Measurements from ENCODE around the gene SPINK5. TPM values are rescaled to one million over a fixed set of nuclear protein-coding genes. Genes with fewer than 3 reads are reported as not detected.

Gene SPINK5
- polyA plus RNA-seq, 1 donor from 2014 or later = 1.8 TPM

DNA sequence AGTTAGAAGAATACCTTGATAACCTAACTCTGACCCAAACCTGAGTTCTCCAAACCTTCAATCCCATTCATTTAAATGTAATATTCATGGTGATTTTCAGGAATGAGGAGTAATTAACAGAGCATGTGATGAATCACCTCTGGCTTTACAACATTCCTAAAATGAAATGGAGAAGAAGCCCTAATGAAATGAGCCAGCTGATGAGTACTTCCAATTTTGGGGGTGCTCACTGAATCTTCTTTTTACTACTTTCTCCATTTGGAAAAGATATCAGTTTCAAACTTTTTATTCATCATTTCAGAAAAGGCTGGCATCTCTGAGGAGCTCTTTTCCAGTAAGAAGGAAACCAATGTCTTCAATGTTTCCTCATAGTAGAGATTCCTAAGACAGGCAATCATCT is 2.9 kb upstream of the SPINK5 start:
- Histone ChIP-seq H3K9me3 (ENCODE audit: low read length) (no peaks in the 10 kb centered on the region), H2AFZ (ENCODE audit: low read depth, low read length) (no peak overlapping the region), H3K79me2 (replicated peaks; ENCODE audit: insufficient read depth, low read length) (no peaks in the 10 kb centered on the region), H3K27ac (ENCODE audit: low read length) (no peak overlapping the region), H3K36me3 (ENCODE audit: insufficient read depth, low read length) (no peaks in the 10 kb centered on the region), H3K27me3 (ENCODE audit: insufficient read depth, low read depth, low read length) (no peaks in the 10 kb centered on the region), H4K20me1 (ENCODE audit: insufficient read depth) (no peaks in the 10 kb centered on the region), H3F3A (ENCODE audit: insufficient read depth, low read length, poor library complexity, severe bottlenecking) (no peaks in the 10 kb centered on the region), H3K9ac (ENCODE audit: low read length) (no peak overlapping the region), H3K4me2 (ENCODE audit: low read length) (no peak overlapping the region), H3K4me3 (ENCODE audit: low read length) (no peak overlapping the region), H3K9me2 (ENCODE audit: insufficient read depth, low read length) (no peaks in the 10 kb centered on the region)
- TF ChIP-seq EP300 (conservative IDR thresholded peaks at IDR 0.05; ENCODE audit: poor library complexity, severe bottlenecking) = no peak
- TF ChIP-seq RAD21 (conservative IDR thresholded peaks at IDR 0.05) = no peak
- TF ChIP-seq, protein P1, sequence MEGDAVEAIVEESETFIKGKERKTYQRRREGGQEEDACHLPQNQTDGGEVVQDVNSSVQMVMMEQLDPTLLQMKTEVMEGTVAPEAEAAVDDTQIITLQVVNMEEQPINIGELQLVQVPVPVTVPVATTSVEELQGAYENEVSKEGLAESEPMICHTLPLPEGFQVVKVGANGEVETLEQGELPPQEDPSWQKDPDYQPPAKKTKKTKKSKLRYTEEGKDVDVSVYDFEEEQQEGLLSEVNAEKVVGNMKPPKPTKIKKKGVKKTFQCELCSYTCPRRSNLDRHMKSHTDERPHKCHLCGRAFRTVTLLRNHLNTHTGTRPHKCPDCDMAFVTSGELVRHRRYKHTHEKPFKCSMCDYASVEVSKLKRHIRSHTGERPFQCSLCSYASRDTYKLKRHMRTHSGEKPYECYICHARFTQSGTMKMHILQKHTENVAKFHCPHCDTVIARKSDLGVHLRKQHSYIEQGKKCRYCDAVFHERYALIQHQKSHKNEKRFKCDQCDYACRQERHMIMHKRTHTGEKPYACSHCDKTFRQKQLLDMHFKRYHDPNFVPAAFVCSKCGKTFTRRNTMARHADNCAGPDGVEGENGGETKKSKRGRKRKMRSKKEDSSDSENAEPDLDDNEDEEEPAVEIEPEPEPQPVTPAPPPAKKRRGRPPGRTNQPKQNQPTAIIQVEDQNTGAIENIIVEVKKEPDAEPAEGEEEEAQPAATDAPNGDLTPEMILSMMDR (IDR thresholded peaks at IDR 0.05; ENCODE audit: poor library complexity, severe bottlenecking) = no peak
- TF ChIP-seq EZH2 (IDR thresholded peaks at IDR 0.05; ENCODE audit: borderline replicate concordance, insufficient read depth, low read length, poor library complexity, severe bottlenecking) = no peak

DNA sequence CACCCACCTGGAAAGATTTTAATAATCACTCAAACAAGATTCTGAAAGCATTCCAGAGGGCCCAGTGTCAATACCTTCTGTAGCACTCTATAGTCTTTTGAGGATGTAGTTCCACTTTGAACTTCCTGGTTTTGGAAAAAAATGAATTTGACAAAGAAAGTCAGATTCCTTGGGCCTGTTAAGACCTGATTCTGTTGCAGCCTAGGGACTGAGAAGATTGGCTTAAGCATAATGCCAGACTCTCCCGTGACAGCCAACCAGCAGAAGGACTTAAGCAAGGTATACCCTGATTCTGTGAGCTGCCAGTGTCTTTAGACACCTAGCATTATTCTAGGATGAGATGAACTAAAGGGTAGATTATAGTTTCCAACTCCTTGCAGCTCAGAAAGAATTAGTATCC is 6.8 kb downstream of the SPINK5 start:
- Histone ChIP-seq H3F3A (ENCODE audit: insufficient read depth, low read length, poor library complexity, severe bottlenecking) (no peaks in the 10 kb centered on the region), H4K20me1 (ENCODE audit: insufficient read depth) (no peaks in the 10 kb centered on the region), H3K4me2 (ENCODE audit: low read length) (no peak overlapping the region), H3K9me2 (ENCODE audit: insufficient read depth, low read length) (no peaks in the 10 kb centered on the region), H3K27ac (ENCODE audit: low read length) (no peak overlapping the region), H3K79me2 (replicated peaks; ENCODE audit: insufficient read depth, low read length) (no peaks in the 10 kb centered on the region), H2AFZ (ENCODE audit: low read depth, low read length) (no peak overlapping the region), H3K36me3 (ENCODE audit: insufficient read depth, low read length) (no peaks in the 10 kb centered on the region), H3K4me3 (ENCODE audit: low read length) (no peak overlapping the region), H3K9me3 (ENCODE audit: low read length) (no peaks in the 10 kb centered on the region), H3K9ac (ENCODE audit: low read length) (no peak overlapping the region), H3K27me3 (ENCODE audit: insufficient read depth, low read depth, low read length) (no peaks in the 10 kb centered on the region)
- TF ChIP-seq SMC3 (conservative IDR thresholded peaks at IDR 0.05; ENCODE audit: poor library complexity) (no peak), EP300 (conservative IDR thresholded peaks at IDR 0.05; ENCODE audit: poor library complexity, severe bottlenecking) (no peak), POLR2AphosphoS5 (IDR thresholded peaks at IDR 0.05) (no peak), MXI1 (conservative IDR thresholded peaks at IDR 0.05; ENCODE audit: poor library complexity, severe bottlenecking) (no peak), RAD21 (conservative IDR thresholded peaks at IDR 0.05) (no peak), TAF1 (IDR thresholded peaks at IDR 0.05; ENCODE audit: low read depth) (no peak), EZH2 (IDR thresholded peaks at IDR 0.05; ENCODE audit: borderline replicate concordance, insufficient read depth, low read length, poor library complexity, severe bottlenecking) (no peak)
- TF ChIP-seq, protein P2, sequence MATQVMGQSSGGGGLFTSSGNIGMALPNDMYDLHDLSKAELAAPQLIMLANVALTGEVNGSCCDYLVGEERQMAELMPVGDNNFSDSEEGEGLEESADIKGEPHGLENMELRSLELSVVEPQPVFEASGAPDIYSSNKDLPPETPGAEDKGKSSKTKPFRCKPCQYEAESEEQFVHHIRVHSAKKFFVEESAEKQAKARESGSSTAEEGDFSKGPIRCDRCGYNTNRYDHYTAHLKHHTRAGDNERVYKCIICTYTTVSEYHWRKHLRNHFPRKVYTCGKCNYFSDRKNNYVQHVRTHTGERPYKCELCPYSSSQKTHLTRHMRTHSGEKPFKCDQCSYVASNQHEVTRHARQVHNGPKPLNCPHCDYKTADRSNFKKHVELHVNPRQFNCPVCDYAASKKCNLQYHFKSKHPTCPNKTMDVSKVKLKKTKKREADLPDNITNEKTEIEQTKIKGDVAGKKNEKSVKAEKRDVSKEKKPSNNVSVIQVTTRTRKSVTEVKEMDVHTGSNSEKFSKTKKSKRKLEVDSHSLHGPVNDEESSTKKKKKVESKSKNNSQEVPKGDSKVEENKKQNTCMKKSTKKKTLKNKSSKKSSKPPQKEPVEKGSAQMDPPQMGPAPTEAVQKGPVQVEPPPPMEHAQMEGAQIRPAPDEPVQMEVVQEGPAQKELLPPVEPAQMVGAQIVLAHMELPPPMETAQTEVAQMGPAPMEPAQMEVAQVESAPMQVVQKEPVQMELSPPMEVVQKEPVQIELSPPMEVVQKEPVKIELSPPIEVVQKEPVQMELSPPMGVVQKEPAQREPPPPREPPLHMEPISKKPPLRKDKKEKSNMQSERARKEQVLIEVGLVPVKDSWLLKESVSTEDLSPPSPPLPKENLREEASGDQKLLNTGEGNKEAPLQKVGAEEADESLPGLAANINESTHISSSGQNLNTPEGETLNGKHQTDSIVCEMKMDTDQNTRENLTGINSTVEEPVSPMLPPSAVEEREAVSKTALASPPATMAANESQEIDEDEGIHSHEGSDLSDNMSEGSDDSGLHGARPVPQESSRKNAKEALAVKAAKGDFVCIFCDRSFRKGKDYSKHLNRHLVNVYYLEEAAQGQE (IDR thresholded peaks at IDR 0.05; ENCODE audit: borderline replicate concordance) = no peak
- TF ChIP-seq, protein P1 (IDR thresholded peaks at IDR 0.05; ENCODE audit: poor library complexity, severe bottlenecking) = no peak

All from neural cell (in vitro differentiated cells).